HT1080 (cell line): Measurements from ENCODE around the gene ADCY5. TPM values are rescaled to one million over a fixed set of nuclear protein-coding genes. Genes with fewer than 3 reads are reported as not detected.

Source experiments
- DNase-seq: peaks from one replicate; pipeline ENCODE4 v3.0.0-alpha.2; 2015; ENCODE audit warnings: low read depth
- total RNA-seq: library from RNA; depleted of rRNA; stranded (reverse); fragments of >200 nt; shearing (Covaris generic); gene quantifications from 2 replicates; pipeline ENCODE4 v1.2.3, GENCODE V29; 2014

Gene ADCY5
- total RNA-seq, 1 experiment from 2014 or later, result 1.7 TPM

DNA sequence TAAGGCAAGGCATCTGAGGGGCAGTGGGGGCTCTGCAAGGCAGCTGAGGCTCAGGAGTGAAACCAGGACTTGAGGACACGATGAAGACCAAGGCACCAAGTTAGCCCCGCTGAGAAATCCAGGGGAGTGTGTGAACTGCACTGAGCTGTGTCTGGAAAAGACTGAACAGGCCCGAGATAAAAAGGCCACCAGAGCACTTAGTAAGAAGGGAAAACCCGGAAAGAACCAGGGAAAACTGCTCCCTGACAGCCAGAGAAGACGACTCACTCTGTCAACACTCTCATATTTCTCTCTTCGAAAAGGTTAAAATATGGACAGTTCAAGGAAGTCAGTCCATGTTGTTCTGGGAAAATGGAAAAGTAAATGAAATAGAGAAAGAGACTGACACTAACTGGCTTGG lies 138.1 kb downstream of the ADCY5 start:
- peak; percentile 26 for DNase-seq

DNA sequence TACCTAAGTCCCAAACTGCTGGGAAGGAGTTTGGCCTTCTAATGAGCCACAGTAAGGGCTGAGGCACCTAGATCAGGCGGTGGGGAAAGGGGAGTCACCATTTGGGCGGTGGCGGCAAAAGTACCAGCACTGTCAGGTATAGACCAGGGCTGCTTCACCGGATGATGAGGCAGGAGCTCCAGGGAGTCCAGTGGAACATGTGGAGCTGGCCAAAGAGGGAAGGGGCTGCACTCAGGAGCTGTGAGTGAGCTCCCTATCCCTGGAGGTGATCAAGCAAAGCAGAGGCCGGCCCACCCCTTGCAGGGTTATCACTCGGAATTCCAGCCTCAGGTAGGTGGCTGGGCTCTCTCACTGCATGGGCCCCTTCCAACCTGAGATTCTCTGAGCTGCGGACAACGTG lies 138.7 kb downstream of the ADCY5 start:
- DNase-seq, result no peak

DNA sequence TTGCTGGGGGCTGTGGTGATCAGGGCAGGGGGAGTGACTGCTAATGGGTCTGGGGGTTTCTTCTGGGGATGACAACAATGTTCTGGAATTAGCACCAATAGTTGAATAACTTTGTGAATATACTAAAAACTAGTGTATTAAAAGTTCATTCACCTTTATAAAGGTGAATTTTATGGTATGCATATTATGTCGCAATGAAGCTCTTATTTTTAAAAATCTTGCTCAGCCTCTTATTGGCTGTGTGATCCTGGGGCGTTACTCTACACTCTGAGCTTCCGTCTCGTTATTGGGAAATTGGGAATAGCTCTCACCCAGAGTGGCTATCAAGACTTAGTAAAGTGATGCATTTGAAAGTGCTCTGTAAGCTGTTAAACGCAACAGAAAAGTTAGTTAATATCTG lies 141.8 kb downstream of the ADCY5 start:
- no peak for DNase-seq

DNA sequence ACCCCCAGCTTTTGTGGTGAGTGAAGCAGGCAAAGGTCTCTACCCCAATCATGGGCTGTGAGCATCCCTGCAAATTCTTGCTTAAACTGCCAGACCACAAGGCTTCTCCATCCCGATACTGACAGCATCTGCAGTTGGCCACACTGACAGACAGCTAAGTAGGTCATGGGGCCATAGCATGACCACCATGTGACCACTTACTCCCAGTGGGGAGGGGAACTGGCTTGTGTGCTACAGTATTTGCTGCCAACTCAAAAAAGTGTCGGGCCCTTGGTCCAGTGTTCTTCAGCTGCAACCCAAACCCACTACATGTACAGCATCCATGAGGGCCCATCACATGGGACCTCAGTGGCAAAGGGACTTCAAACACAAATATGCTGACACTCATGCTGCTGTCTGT lies 143.7 kb downstream of the ADCY5 start:
- DNase-seq, result no peak

DNA sequence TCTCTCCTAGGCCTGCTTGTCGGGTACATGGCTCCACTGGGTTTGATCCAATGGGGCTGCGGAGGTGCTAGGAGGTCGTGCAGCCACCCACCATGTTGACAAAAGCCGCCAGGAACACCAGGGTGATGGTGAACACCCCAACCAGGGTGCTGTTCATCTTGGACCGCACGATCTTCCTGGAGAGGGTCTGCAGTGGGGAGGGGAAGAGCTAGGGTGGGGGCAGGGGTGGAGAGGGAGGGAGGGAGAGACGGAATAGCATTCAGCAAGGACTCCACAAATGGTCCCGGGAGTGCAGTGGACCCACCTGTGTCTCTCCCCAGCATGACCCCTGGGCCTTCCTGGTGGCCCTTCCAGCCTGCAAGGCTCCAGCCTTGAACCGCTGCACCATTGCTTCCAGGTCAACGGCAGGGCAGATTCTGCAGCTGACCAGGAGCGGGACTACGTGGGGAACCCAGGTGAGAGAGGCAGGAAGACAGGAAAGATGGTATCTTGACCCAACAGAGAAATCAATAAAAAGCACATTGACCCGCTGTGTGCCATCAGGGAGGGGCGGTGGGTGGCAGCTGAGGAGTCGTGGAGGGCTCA lies 144.8 kb downstream of the ADCY5 start:
- DNase-seq, result no peak

DNA sequence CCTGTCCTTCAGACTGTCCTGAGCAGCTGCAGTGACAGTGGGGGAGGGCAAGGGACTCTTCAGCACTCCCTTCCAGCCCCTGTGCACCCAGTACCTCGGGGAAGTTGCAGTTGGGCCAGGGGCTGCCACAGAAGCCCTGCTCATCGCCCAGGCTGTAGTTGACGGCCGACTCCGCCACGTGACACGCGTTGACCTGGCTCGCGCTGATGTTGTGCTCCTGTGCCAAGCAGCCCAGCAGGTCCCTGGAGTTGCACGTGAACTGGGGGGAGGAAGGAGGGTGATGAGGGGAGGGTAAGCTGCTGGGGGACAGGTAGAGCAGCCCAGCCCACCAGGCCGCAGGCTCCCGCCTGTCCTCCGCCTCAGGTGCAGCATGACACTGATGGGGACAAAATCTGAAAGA lies 145.9 kb downstream of the ADCY5 start:
- no peak for DNase-seq

DNA sequence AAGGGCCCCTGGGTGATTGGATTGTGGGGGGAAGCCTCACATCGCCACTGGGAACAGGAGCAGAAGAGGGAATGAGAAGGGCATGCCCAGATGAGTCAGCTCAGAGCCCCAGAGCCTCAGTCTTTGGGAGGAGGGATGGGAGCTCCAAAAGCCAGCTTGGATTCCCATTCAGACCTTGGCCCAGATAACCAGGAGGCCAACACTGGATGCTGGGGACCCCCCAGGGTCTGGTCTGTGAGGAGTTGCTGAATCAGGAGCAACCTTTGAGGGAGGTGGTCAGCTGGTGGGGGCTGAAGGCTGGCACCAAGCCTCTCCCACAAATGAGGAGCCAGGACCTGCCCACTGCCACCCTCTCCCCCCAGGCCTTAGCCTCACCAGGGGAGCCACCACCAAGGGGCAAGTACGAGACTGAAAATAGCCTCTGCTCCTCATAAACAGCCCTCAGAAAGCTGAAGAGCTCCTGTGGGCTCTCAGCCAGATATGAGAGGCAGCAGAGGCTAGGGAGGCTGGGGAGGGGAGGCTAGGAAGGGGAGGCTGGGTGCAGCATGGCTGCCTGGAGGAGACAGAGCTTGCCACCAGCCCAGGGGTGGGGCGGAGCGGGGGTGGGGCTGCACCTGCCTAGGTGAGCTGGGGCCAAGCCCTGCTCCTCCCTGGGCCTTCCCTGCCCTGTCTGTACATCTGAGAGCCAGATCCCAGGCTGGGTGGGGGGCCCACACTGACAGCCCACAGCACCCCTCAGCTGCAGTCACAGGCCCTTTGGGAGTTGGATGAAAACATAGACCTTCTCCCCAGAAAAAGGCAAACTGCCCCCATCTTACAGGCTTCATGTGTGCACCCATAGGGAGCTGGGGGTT lies 147.3 kb downstream of the ADCY5 start:
- DNase-seq, result no peak

DNA sequence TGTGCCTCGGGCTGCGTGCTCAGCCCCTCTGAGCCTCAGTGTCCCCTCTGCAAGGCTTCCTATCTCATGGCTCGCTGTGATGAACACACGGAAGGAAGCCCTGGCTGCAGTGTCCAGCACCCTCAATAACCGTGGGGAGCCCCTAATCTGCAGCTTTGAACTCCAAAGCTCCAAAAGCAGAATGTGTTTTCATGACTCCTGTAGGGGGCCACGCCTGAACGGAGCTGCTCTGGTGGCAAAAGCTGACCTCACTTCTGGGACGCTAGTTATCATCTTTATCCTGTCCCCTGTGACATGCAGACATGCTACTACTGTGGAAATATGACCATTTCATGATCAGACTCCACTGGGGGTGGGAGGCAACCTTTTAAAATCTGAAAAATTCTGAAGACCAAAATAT lies 148.3 kb downstream of the ADCY5 start:
- no peak for DNase-seq

DNA sequence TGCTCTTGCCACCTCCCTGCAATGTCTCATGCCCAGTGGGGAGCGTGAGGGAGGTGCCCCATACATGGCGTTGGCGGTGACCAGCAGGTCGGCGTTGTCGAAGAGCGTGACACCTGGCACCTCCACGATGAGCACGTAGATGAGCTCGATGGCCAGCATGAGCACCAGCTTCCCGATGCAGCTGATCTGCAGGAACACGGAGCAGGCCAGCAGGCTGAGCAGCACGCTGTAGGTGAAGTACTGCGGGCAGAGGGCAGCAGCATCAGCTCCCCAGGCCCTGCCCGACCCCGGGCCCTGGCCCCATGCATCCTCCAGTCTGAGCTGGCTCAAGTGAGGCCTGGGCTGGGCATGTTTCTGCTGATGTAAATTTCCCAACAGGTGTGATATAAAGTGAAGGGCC lies 148.8 kb downstream of the ADCY5 start:
- DNase-seq, result no peak

DNA sequence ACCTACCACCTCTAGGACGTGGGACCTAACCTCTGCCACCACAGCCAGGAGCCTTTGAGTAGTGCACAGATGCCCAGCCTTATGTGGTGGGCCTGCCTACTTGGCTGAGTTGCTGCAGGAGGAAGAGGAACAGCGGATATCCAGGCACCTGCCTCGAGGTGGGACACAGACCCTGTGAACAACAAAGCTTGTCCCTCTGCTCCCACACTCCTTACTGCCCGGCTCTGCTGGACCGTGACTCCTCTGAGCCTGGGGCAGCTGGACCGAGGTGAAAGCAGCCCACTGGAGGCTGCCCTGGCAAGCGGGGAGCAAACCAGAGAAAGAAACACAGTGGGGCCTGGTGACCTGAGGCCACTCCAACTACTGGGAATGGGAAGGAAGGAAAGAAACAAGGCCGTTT lies 149.3 kb downstream of the ADCY5 start:
- no peak for DNase-seq

DNA sequence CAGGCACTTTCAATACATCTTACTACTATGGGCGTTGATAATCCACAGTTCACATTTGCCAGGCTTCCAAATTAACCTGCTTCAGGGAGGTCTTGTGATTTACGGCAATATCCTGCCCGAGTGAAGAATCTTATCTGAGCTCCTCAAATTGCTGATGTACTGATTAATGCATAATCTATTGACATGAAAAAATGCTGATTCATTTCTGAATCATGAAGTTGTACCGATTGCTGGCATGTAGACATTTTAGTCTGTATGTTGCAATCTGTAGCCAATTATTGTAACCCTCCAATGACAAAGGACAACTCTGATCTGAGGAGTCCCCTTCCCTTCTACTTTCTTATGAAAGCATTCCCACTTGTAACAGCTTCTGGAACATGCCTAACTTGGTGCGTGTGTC lies 150.0 kb downstream of the ADCY5 start:
- no peak for DNase-seq

DNA sequence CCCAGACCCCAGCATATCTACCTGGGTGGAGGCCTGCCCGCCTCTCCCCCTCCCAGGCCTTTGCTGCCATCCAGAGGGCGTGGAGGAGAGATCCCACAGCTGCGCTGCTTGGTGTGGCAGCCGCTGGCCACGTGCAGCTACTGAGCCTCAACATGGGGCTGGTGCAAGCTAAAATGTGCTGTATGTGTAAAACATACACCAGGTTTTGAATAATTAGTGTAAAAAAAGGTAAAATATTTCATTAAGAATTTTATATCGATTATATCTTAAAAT lies 151.3 kb downstream of the ADCY5 start:
- no peak for DNase-seq

DNA sequence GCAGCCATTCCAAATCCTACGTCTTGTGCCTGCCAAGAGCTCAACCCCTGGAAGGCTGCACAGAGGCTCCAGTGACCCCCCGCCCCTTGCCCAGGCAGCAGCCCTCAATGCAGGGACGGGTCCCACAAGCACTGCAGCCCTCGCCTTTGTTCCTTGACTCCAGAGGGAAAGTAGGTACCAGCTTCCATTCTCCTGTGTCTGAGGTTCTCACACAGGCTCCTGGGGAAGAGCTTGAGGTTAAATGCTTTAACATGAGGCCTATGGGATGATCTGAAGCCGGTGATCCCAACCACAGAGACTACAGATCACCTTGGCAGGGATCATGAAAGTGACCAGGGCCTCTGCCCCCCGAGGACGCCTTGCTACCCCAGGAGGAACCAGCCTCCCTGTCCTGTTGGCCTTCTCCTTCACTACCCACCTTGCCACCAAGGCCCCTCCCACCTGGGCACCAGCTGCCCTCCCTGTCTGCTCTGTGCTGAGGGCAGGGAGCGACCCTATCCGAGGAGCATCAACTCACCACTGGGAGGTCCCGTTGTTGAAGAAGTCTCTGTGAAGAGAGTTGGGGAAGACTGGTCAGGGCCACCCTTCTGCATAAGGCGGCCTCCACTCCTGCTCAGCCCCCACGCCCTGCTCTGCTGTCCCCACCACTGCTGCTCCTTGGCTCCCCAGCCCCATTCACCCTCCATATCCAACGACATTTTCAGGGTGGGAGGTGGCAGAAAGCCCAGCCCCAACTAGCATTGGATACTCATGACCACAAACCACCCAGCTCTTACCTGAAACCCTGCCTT lies 151.9 kb downstream of the ADCY5 start:
- no peak for DNase-seq

DNA sequence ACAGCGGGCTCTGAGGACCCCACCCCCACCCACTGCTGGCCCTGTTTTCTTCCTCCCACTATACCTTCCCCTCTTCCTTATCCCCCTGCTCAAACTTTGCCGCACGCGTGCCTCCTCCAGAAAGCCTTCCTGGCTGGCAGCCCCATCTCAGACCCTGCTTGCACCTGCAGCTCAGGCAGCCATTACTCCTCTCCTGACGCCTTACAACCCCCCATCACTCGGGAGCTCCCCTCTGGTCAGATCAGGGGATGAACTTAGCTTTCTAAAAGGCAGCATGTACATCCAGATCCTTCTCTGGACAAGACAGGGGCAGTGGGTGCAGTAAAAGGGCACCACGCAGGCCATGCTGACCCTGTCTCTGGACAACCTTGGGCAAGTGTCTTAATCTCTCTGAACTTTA lies 152.6 kb downstream of the ADCY5 start:
- DNase-seq, result no peak

DNA sequence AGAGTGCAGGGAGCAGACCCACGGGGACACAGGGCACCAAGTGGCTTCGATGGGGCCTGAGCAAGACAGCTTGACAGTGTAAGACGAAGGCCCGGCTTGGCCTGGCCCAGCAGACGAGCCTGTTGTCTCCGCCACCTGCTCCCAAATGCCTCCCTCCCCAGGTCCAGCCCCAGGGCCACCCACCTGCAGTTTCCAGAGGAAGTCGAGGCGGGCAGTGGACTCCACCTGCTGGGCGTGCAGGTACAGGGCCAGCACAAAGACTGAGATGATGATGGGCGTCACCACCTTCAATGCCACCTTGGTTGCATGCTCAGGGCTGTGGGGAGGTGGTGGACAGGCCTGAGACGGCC lies 153.0 kb downstream of the ADCY5 start:
- DNase-seq, result no peak

DNA sequence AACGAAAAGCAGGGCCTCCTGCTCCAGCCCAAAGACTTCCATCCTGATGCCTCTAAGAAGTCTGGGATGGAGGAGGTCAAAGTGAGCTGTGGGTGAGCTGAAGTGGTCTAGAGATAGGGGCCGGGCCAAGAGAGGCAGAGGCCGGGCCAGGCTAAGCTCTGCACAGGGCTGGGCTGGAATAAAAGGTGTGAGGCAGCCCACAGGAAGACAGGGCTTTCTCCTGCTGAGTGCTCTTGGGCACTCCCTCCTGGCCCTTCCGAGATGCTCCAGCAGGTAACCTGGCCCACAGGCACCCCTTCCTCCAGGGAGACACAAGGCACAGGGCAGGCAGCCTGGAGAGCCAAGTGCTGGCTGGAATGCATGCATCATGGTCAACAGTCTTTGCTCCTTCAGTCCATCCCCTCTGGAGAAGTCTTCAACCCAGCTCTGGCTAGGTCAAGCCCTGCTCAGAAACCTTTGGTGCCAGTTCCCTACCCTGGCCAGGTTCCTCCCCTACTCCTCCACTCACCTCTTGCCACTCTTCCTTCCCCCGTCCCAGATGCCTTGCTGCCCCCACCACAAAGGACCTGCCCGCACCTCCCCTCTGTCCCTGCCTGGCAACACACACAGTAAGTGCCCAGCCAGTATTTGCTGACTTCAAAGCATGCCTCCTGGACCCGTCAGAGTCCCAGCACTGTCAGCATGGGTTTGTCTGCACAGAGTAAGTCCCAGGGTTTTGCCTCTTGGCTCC lies 153.6 kb downstream of the ADCY5 start:
- DNase-seq, result no peak

DNA sequence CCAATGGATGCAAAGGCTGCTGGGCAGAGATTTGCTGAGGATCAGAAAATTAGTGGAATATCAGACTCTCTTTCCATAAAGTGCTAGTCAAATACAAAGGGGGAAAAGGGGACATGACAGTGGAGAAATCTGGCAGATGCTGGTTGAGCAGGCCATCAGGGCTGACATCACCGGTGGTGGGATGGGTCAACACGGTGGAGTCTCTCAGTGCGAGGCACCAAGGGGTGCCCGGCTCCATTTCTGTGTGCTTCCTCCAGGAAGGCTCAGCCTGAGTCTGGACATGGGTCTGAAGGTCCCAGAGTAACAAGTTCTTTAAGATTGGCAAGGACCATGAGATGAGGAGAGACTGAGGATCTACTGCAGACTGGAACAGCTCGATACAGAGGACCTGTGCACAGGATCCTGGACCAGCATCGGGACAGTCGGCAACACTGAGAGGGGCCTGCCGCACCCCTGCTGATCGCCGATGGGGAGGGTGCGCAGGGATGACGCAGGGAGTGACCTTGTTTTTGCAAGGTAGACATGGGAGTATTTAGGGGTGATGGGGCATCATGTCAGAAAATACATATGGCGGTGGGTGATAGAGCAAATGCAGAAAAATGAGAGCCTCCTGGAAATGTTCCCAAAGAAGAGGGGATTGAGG lies 154.5 kb downstream of the ADCY5 start:
- DNase-seq, result no peak

DNA sequence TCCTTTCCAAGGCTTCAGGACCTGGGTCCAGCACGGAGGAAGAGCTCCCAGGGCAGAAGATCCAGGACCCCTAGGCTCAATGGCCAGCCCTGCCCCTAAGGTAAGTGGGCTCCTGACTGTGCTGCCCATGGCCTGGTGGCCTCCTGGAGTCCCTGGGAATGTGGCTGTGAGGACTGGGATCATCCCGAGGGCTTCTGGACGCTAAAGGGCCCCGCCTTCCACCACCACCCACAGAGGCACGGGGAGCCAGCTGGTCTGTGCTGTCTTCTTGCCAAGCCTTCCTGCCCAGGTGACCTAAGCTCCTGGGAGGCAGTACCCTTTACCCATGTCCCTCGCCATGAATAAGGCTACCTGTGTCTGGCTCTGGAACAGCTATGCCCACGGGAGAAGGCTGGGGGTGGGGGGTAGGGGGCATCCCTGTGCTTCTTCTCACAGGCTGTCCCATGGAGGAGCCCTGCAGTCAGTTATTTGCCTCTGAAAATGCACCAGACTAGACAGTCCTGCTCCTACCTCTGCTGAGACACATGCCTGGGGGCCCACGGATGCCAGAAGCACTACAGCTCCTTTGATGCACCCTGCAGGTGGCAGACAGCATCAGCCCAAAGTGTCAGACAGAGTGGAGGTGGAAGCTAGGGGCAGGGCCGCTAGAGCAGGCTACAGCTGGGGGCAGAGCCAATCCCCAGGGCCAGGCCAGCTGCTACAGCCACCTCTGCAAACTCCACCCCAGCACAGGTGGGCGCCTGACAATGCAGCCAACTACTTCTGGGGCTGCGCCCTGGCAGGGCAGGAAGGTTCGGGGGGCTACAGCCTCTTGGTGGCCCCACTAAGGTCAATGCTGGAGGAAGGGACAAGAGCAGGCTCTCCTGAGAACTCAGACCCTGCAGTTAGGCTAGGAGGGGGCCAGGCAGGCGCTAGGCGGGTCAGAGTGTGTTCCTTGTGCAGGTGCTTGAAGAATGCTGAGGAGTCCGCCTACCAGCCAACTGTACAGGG lies 156.3 kb downstream of the ADCY5 start:
- DNase-seq, result no peak

DNA sequence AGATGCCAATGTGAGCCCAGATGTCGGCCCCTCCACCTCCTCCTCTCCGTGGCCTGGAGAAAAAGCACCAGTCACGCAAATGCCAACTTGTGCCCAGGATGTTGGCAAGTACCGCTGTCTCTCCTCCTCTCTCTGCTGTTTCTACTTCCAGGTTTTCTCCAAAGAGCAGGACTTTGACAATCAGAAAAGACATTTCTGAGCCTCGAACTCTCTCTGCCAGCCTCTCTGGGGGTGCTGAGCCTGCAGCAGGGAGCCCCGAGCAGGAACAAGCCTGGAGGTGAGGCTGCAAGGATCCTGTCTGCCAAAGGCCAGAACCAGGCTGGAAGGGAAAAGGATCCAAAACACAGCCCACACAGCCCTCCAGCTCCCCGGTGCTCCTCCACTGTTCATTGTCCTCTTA lies 157.5 kb downstream of the ADCY5 start:
- DNase-seq, result no peak

DNA sequence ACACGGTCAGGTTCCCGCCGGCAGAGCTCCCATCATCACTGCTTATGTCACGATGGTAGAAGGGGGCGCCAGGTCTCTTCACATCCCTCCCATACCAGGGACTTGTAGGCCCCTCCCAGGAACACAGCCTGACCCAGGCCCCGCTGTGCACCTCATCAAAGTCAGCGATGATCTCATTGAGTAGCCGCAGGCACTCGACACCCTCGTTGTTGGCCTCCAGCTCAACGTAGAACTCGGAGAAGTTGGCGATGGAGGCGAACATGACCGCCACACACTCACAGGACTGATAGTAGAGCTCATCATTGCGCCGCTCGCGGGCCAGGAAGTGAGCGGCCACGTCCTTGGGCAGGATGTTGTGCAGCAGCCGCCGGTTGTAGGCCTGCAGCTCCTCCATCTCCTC lies 157.9 kb downstream of the ADCY5 start:
- no peak for DNase-seq
